ENCODE results near the gene UBLCP1. TPM values are rescaled to one million over a fixed set of nuclear protein-coding genes. Genes with fewer than 3 reads are reported as not detected.
"Not testable (repeated sequence)": the region's sequence is repeated elsewhere in the genome, so short reads cannot be mapped to it uniquely, and the experiment has no call there.

The UBLCP1 gene
- total RNA-seq, 3 donors from 2014 or later (not counting 1 experiment from before 2014, with no cell fraction given): 30.0 to 37.9 (median 32.1) TPM

- H3K4me1 Mint-ChIP-seq: peaks cover 4 to 7% of the 10 kb centered on the region in 2 donors
- no peak overlapping the region for H3K4me3 Mint-ChIP-seq
- no peaks in the 10 kb centered on the region for H3K27me3 Mint-ChIP-seq (ENCODE audit: low read depth in 2 of 2)
- TF ChIP-seq CTCF (IDR thresholded peaks at IDR 0.05): no peak
- DNase-seq (no peak), ATAC-seq (no peak)
- intact Hi-C loops (cut with micrococcal nuclease): no loop called here
- no peaks in the 10 kb centered on the region for H3K4me1 ChIP-seq (ENCODE audit: control insufficient read depth, insufficient read depth, low read length)
- H3K36me3 Mint-ChIP-seq: peaks cover 32% of the 10 kb centered on the region
- no peak overlapping the region for H3K27ac ChIP-seq (ENCODE audit: low read length)
- no peak overlapping the region for H3K4me3 ChIP-seq (ENCODE audit: low read length)
- no peaks in the 10 kb centered on the region for H3K27me3 ChIP-seq (ENCODE audit: control insufficient read depth, insufficient read depth, low read length)
- peaks cover 79% of the 10 kb centered on the region for H3K36me3 ChIP-seq (ENCODE audit: control insufficient read depth, insufficient read depth, low read length)
- no peaks in the 10 kb centered on the region for H3K9me3 Mint-ChIP-seq
- H3K27ac Mint-ChIP-seq: no peak overlapping the region
- no peaks in the 10 kb centered on the region for H3K9me3 ChIP-seq (ENCODE audit: control insufficient read depth, insufficient read depth, low read length)
Observed at GRCh38 chr5:159274676-159275075, 11.6 kb downstream of the UBLCP1 start.

- H3K4me3 Mint-ChIP-seq: no peak overlapping the region
- ATAC-seq: peak in 2 of 3 donors; percentile 54 to 58
Observed at GRCh38 chr5:159286420-159287035, 23.4 kb downstream of the UBLCP1 start.

GRCh38 chr5:159290741-159291140 lies 27.7 kb downstream of the UBLCP1 start:
- no peak for TF ChIP-seq CTCF (IDR thresholded peaks at IDR 0.05)
- Histone ChIP-seq H3K27ac (ENCODE audit: low read length) (no peak overlapping the region), H3K4me1 (ENCODE audit: control insufficient read depth, insufficient read depth, low read length) (no peaks in the 10 kb centered on the region), H3K9me3 (ENCODE audit: control insufficient read depth, insufficient read depth, low read length) (no peaks in the 10 kb centered on the region), H3K27me3 (ENCODE audit: control insufficient read depth, insufficient read depth, low read length) (no peaks in the 10 kb centered on the region), H3K36me3 (ENCODE audit: control insufficient read depth, insufficient read depth, low read length) (peaks cover 3% of the 10 kb centered on the region), H3K4me3 (ENCODE audit: low read length) (no peak overlapping the region)
- Mint-ChIP-seq H3K27ac (no peak overlapping the region), H3K4me3 (no peak overlapping the region), H3K27me3 (ENCODE audit: low read depth in 2 of 2) (no peaks in the 10 kb centered on the region), H3K36me3 (no peaks in the 10 kb centered on the region), H3K9me3 (no peaks in the 10 kb centered on the region), H3K4me1 (no peaks in the 10 kb centered on the region)
- ATAC-seq (no peak), DNase-seq (no peak)
- whole genome bisulfite sequencing (ENCODE audit: insufficient coverage): 19% methylated on average over 4 of the region's 4 CpGs
- intact Hi-C loops (cut with micrococcal nuclease): no loop called here

More at GRCh38 chr5:159286420-159287035, 23.4 kb downstream of the UBLCP1 start:
- H3K36me3 ChIP-seq (ENCODE audit: control insufficient read depth, insufficient read depth, low read length): peaks cover 30% of the 10 kb centered on the region
- H3K4me1 Mint-ChIP-seq: no peaks in the 10 kb centered on the region
- TF ChIP-seq CTCF (IDR thresholded peaks at IDR 0.05): peak; percentile 56
- peak in 1 of 2 donors; percentile 66 for DNase-seq
- H3K36me3 Mint-ChIP-seq: no peaks in the 10 kb centered on the region
- intact Hi-C loops (cut with micrococcal nuclease): no loop called here
- no peaks in the 10 kb centered on the region for H3K9me3 ChIP-seq (ENCODE audit: control insufficient read depth, insufficient read depth, low read length)
- H3K27me3 Mint-ChIP-seq (ENCODE audit: low read depth in 2 of 2): no peaks in the 10 kb centered on the region
- no peak overlapping the region for H3K27ac Mint-ChIP-seq
- WGBS (ENCODE audit: insufficient coverage): 65% methylated on average over 5 of the region's 8 CpGs
- no peaks in the 10 kb centered on the region for H3K9me3 Mint-ChIP-seq
- H3K4me1 ChIP-seq (ENCODE audit: control insufficient read depth, insufficient read depth, low read length): no peaks in the 10 kb centered on the region
- H3K27me3 ChIP-seq (ENCODE audit: control insufficient read depth, insufficient read depth, low read length): no peaks in the 10 kb centered on the region
- no peak overlapping the region for H3K27ac ChIP-seq (ENCODE audit: low read length)
- H3K4me3 ChIP-seq (ENCODE audit: low read length): no peak overlapping the region

- Histone ChIP-seq H3K27ac (ENCODE audit: low read length) (no peak overlapping the region), H3K27me3 (ENCODE audit: control insufficient read depth, insufficient read depth, low read length) (no peaks in the 10 kb centered on the region), H3K4me1 (ENCODE audit: control insufficient read depth, insufficient read depth, low read length) (no peaks in the 10 kb centered on the region), H3K9me3 (ENCODE audit: control insufficient read depth, insufficient read depth, low read length) (peaks cover 8% of the 10 kb centered on the region), H3K4me3 (ENCODE audit: low read length) (no peak overlapping the region), H3K36me3 (ENCODE audit: control insufficient read depth, insufficient read depth, low read length) (no peaks in the 10 kb centered on the region)
- 92% methylated on average over 5 of the region's 5 CpGs for WGBS (ENCODE audit: insufficient coverage)
- no peak for DNase-seq
- Mint-ChIP-seq H3K4me3 (no peak overlapping the region), H3K27me3 (ENCODE audit: low read depth in 2 of 2) (no peaks in the 10 kb centered on the region), H3K27ac (no peak overlapping the region), H3K4me1 (no peaks in the 10 kb centered on the region), H3K36me3 (peaks cover 9% of the 10 kb centered on the region), H3K9me3 (peaks cover 0 to 5% of the 10 kb centered on the region in 2 donors)
- TF ChIP-seq CTCF (IDR thresholded peaks at IDR 0.05): no peak
- no peak for ATAC-seq
- intact Hi-C loops (cut with micrococcal nuclease): no loop called here
Observed at GRCh38 chr5:159294921-159295320, 31.8 kb downstream of the UBLCP1 start.

- H3K27ac Mint-ChIP-seq; H3K27me3 Mint-ChIP-seq (ENCODE audit: low read depth in 2 of 2); H3K27ac ChIP-seq (ENCODE audit: low read length); H3K4me1 ChIP-seq (ENCODE audit: control insufficient read depth, insufficient read depth, low read length); H3K4me3 ChIP-seq (ENCODE audit: low read length); intact Hi-C loops (cut with micrococcal nuclease); H3K36me3 ChIP-seq (ENCODE audit: control insufficient read depth, insufficient read depth, low read length); H3K27me3 ChIP-seq (ENCODE audit: control insufficient read depth, insufficient read depth, low read length); ATAC-seq; H3K4me3 Mint-ChIP-seq; DNase-seq; H3K4me1 Mint-ChIP-seq: not testable (repeated sequence)
- H3K9me3 ChIP-seq (ENCODE audit: control insufficient read depth, insufficient read depth, low read length): peaks cover 18% of the 10 kb centered on the region
- Mint-ChIP-seq H3K9me3 (peaks cover 4 to 13% of the 10 kb centered on the region in 2 donors), H3K36me3 (peaks cover 17% of the 10 kb centered on the region)
- 100% methylated on average over 1 of the region's 5 CpGs for WGBS (ENCODE audit: insufficient coverage)
Observed at GRCh38 chr5:159297300-159297699, 34.2 kb downstream of the UBLCP1 start.
